HepG2 (cell line): ENCODE results near the gene MPIG6B. TPM values are rescaled to one million over a fixed set of nuclear protein-coding genes. Genes with fewer than 3 reads are reported as not detected.
A peak's percentile ranks its signal among the peaks of the same experiment; 100 is the strongest.

Experiments
- AKAP8 ChIP-seq: sonication (generic); formaldehyde crosslinking; IDR thresholded peaks from 2 replicates; pipeline ENCODE4 v1.5.1; 2020; ENCODE audit warnings: mild to moderate bottlenecking, missing genetic modification reagents
- CCDC6 ChIP-seq: sonication (generic); formaldehyde crosslinking; IDR thresholded peaks from 2 replicates; pipeline ENCODE4 v1.8.1; 2022; ENCODE audit warnings: mild to moderate bottlenecking, missing genetic modification reagents, moderate library complexity
- CEBPZ ChIP-seq: IDR thresholded peaks from 2 replicates; pipeline ENCODE4 v1.6.1; 2012; ENCODE audit warnings: low read length, improper control_type of control experiment
- MTF2 ChIP-seq: sonication (generic); formaldehyde crosslinking; IDR thresholded peaks from 2 replicates; pipeline ENCODE4 v1.5.0; 2020; ENCODE audit warnings: missing genetic modification reagents, borderline replicate concordance
- MXD1 ChIP-seq: sonication (generic); formaldehyde crosslinking; IDR thresholded peaks from 2 replicates; pipeline ENCODE4 v1.4.0; 2020; ENCODE audit warnings: mild to moderate bottlenecking, missing genetic modification reagents
- NFYC ChIP-seq: IDR thresholded peaks from 2 replicates; pipeline ENCODE4 v1.6.1; 2016; ENCODE audit warnings: missing genetic modification reagents, missing compliant biosample characterization
- NPAS2 ChIP-seq: sonication (generic); formaldehyde crosslinking; IDR thresholded peaks from 2 replicates; pipeline ENCODE4 v1.8.0; 2022; ENCODE audit warnings: mild to moderate bottlenecking, missing genetic modification reagents, borderline replicate concordance
- POGZ ChIP-seq: sonication (generic); formaldehyde crosslinking; IDR thresholded peaks from 2 replicates; pipeline ENCODE4 v1.4.0; 2020; ENCODE audit warnings: mild to moderate bottlenecking, missing genetic modification reagents
- RBAK ChIP-seq: sonication (generic); formaldehyde crosslinking; IDR thresholded peaks from 2 replicates; pipeline ENCODE4 v1.5.1; 2020; ENCODE audit warnings: mild to moderate bottlenecking, missing genetic modification reagents
- SP140L ChIP-seq: sonication (generic); formaldehyde crosslinking; IDR thresholded peaks from 2 replicates; pipeline ENCODE4 v1.4.0; 2020; ENCODE audit warnings: missing genetic modification reagents, borderline replicate concordance
- TFDP1 ChIP-seq: IDR thresholded peaks from 2 replicates; pipeline ENCODE4 v1.6.1; 2016; ENCODE audit warnings: missing compliant biosample characterization, missing genetic modification reagents, borderline replicate concordance
- TOE1 ChIP-seq: sonication (generic); formaldehyde crosslinking; IDR thresholded peaks from 2 replicates; pipeline ENCODE4 v1.4.0; 2020; ENCODE audit warnings: mild to moderate bottlenecking, missing genetic modification reagents
- ZBTB37 ChIP-seq: sonication (generic); formaldehyde crosslinking; IDR thresholded peaks from 2 replicates; pipeline ENCODE4 v1.4.0; 2020; ENCODE audit warnings: mild to moderate bottlenecking, missing genetic modification reagents
- ZNF160 ChIP-seq: sonication (generic); formaldehyde crosslinking; IDR thresholded peaks from 2 replicates; pipeline ENCODE4 v1.8.0; 2022; ENCODE audit warnings: mild to moderate bottlenecking, inconsistent platforms, missing genetic modification reagents
- ZNF18 ChIP-seq: sonication (generic); formaldehyde crosslinking; IDR thresholded peaks from 2 replicates; pipeline ENCODE4 v1.8.0; 2022; ENCODE audit warnings: mild to moderate bottlenecking, missing genetic modification reagents; ENCODE audit not compliant: insufficient replicate concordance
- ZNF616 ChIP-seq: sonication (generic); formaldehyde crosslinking; IDR thresholded peaks from 2 replicates; pipeline ENCODE4 v1.5.0; 2020; ENCODE audit warnings: low read depth, mild to moderate bottlenecking, missing genetic modification reagents
- ZNF704 ChIP-seq: sonication (generic); formaldehyde crosslinking; IDR thresholded peaks from 2 replicates; pipeline ENCODE4 v1.8.1; 2023; ENCODE audit warnings: mild to moderate bottlenecking, inconsistent platforms, moderate library complexity, missing genetic modification reagents, borderline replicate concordance
- polyA plus RNA-seq, 8 experiments: library from polyadenylated mRNA; depleted of rRNA in 3 of 8; stranded (reverse) in 7 of 8; unstranded in 1 of 8; fragments of >200 nt; fragmentation: Illumina TruSeq in 4 of 8; extraction: Trizol in 4 of 8; gene quantifications; 2 replicates each; pipeline versions ENCODE4 v1.2.1 to v1.2.3, GENCODE V29; 2011 to 2016; ENCODE audit warnings: low read depth in 4 of 8, missing spikeins in 1 of 8, mixed read lengths in 1 of 8; ENCODE audit not compliant: insufficient read depth in 1 of 8
- total RNA-seq, 5 experiments: library from RNA; depleted of rRNA; stranded (reverse); fragments of >200 nt; fragmentation: Illumina TruSeq; extraction: Trizol; gene quantifications; 2 replicates each; pipeline ENCODE4 v1.2.3, GENCODE V29; 2016; ENCODE audit warnings: low read depth in 1 of 5

Gene MPIG6B
- total and polyA plus RNA-seq, 2 of the 13 experiments (the other 11 are each of a cell fraction or from before 2014, with no cell fraction given): not detected

GRCh38 chr6:31737991-31738979 lies 15.1 kb downstream of the MPIG6B start (continued):
- TF ChIP-seq AKAP8 (CRISPR knock-in tag) (no peak), NPAS2 (CRISPR knock-in tag) (no peak), CEBPZ (no peak), ZNF704 (CRISPR knock-in tag) (0 out of 2 replicates have a peak, but pooled peaks have one; percentile 23), ZBTB37 (CRISPR knock-in tag) (0 out of 2 replicates have a peak, but pooled peaks have one; percentile 37), ZNF616 (CRISPR knock-in tag) (0 out of 2 replicates have a peak, but pooled peaks have one; percentile 43), MXD1 (CRISPR knock-in tag) (no peak), ZNF18 (CRISPR knock-in tag) (no peak), CCDC6 (CRISPR knock-in tag) (no peak), POGZ (CRISPR knock-in tag) (peak; percentile 38; the same call in 1 of the 2 replicates), NFYC (CRISPR knock-in tag) (peak; percentile 52; the same call in 1 of the 2 replicates), SP140L (CRISPR knock-in tag) (no peak; the same call in 1 of the 2 replicates), TOE1 (CRISPR knock-in tag) (0 out of 2 replicates have a peak, but pooled peaks have one; percentile 91), MTF2 (CRISPR knock-in tag) (no peak), RBAK (CRISPR knock-in tag) (no peak), TFDP1 (CRISPR knock-in tag) (peak; percentile 49; the same call in 1 of the 2 replicates), ZNF160 (CRISPR knock-in tag) (no peak)
